GM10266 (cell line): ENCODE measurements around the gene ZNF682.
"Not testable (repeated sequence)": the region's sequence is repeated elsewhere in the genome, so short reads cannot be mapped to it uniquely, and the experiment has no call there.

ENCODE experiments used
- DNase-seq: peaks from one replicate; pipeline ENCODE4 v3.0.0; 2012; ENCODE audit errors: extremely low spot score
- CTCF ChIP-seq: IDR thresholded peaks from 2 replicates; pipeline ENCODE4 v1.5.1; 2012; ENCODE audit warnings: mild to moderate bottlenecking, low read depth; ENCODE audit not compliant: control insufficient read depth, insufficient read depth; ENCODE audit errors: missing control alignments

The ZNF682 gene

GRCh38 chr19:20039203-20039723, at the start of gene ZNF682:
TSS of gene ZNF682 (minus strand) at chr19:20039505. CDS start at chr19:20039345, 160 bp downstream.
- DNase-seq: peak; percentile 46
- no peak for TF ChIP-seq CTCF

- DNase-seq: not testable (repeated sequence)
These were observed 43.6 kb upstream of the ZNF682 start for GRCh38 chr19:20082876-20083275.

GRCh38 chr19:20082232-20082833, 43.0 kb upstream of the ZNF682 start:
- not testable (repeated sequence) for DNase-seq

- DNase-seq: no peak
- no peak for TF ChIP-seq CTCF
These were observed 41.4 kb upstream of the ZNF682 start for GRCh38 chr19:20080656-20081055.

GRCh38 chr19:20079476-20079875, 40.2 kb upstream of the ZNF682 start:
- TF ChIP-seq CTCF: no peak
- no peak for DNase-seq

- TF ChIP-seq CTCF: no peak
- no peak for DNase-seq
These were observed 39.3 kb upstream of the ZNF682 start for GRCh38 chr19:20078581-20079031.

- DNase-seq: peak; percentile 14
- no peak for TF ChIP-seq CTCF
These were observed 38.6 kb upstream of the ZNF682 start, which contains the start of gene ZNF90 for GRCh38 chr19:20077791-20078463. TSS of gene ZNF90 (plus strand) at chr19:20078000. CDS start at chr19:20078133, 133 bp downstream.

GRCh38 chr19:20072936-20073335, 33.6 kb upstream of the ZNF682 start:
- DNase-seq: no peak
- TF ChIP-seq CTCF: no peak
